HepG2 (cell line): Measurements from ENCODE around the gene RPS8. TPM values are rescaled to one million over a fixed set of nuclear protein-coding genes. Genes with fewer than 3 reads are reported as not detected.

Source experiments
- BATF2 ChIP-seq: sonication (generic); formaldehyde crosslinking; IDR thresholded peaks from 2 replicates; pipeline ENCODE4 v1.8.0; 2022; ENCODE audit warnings: mild to moderate bottlenecking, missing genetic modification reagents, moderate library complexity
- CAMTA2 ChIP-seq: sonication (generic); formaldehyde crosslinking; IDR thresholded peaks from 2 replicates; pipeline ENCODE4 v1.4.0; 2020; ENCODE audit warnings: mild to moderate bottlenecking, missing genetic modification reagents, borderline replicate concordance
- DMTF1 ChIP-seq: sonication (generic); formaldehyde crosslinking; IDR thresholded peaks from 2 replicates; pipeline ENCODE4 v1.4.0; 2020; ENCODE audit warnings: mild to moderate bottlenecking, missing genetic modification reagents
- GABPA ChIP-seq, 2 experiments: IDR thresholded peaks; 2 replicates each; pipeline ENCODE4 v1.6.1; 2011 to 2016; ENCODE audit warnings: low read depth in 2 of 2, low read length in 1 of 2, missing biosample characterization in 1 of 2, missing genetic modification characterization in 1 of 2
- HMGXB4 ChIP-seq, 2 experiments: sonication (generic) in 1 of 2; formaldehyde crosslinking in 1 of 2; IDR thresholded peaks; 2 replicates each; pipeline versions ENCODE4 v1.4.0 to v1.6.1; 2018 to 2020; ENCODE audit warnings: missing genetic modification reagents in 2 of 2, borderline replicate concordance in 1 of 2, low read depth in 1 of 2, mild to moderate bottlenecking in 1 of 2, missing biosample characterization in 1 of 2
- LRRFIP1 ChIP-seq: sonication (generic); formaldehyde crosslinking; conservative IDR thresholded peaks from 2 replicates; pipeline ENCODE4 v1.4.0; 2020; ENCODE audit warnings: missing genetic modification reagents
- MED13 ChIP-seq: sonication (generic); formaldehyde crosslinking; IDR thresholded peaks from 2 replicates; pipeline ENCODE4 v1.5.0; 2020; ENCODE audit warnings: missing genetic modification reagents
- MEIS2 ChIP-seq: sonication (generic); formaldehyde crosslinking; IDR thresholded peaks from 2 replicates; pipeline ENCODE4 v1.9.0; 2021; ENCODE audit warnings: mild to moderate bottlenecking, missing genetic modification reagents
- MTA1 ChIP-seq: sonication (generic); formaldehyde crosslinking; IDR thresholded peaks from 2 replicates; pipeline ENCODE4 v1.4.0; 2020; ENCODE audit warnings: missing genetic modification reagents, mild to moderate bottlenecking, borderline replicate concordance
- PLSCR1 ChIP-seq: sonication (generic); formaldehyde crosslinking; IDR thresholded peaks from 2 replicates; pipeline ENCODE4 v1.5.0; 2020; ENCODE audit warnings: missing genetic modification reagents, mild to moderate bottlenecking, borderline replicate concordance
- RXRB ChIP-seq: IDR thresholded peaks from 2 replicates; pipeline ENCODE4 v1.6.1; 2016; ENCODE audit warnings: borderline replicate concordance, missing genetic modification reagents, missing compliant biosample characterization
- SMAD9 ChIP-seq: sonication (generic); formaldehyde crosslinking; IDR thresholded peaks from 2 replicates; pipeline ENCODE4 v1.5.1; 2020; ENCODE audit warnings: mild to moderate bottlenecking, missing genetic modification reagents
- TAF15 ChIP-seq: fragments of 200-400 bp; formaldehyde crosslinking; IDR thresholded peaks from one replicate; pipeline ENCODE4 v1.6.1; 2018; ENCODE audit warnings: mild to moderate bottlenecking, low read depth, low read length; ENCODE audit not compliant: poor library complexity, severe bottlenecking
- YEATS2 ChIP-seq: sonication (generic); formaldehyde crosslinking; IDR thresholded peaks from 2 replicates; pipeline ENCODE4 v1.4.0; 2020; ENCODE audit warnings: missing genetic modification reagents, borderline replicate concordance
- ZFYVE20 ChIP-seq: sonication (generic); formaldehyde crosslinking; IDR thresholded peaks from 2 replicates; pipeline ENCODE4 v1.8.0; 2023; ENCODE audit warnings: low read depth, mild to moderate bottlenecking, moderate library complexity, missing genetic modification reagents, borderline replicate concordance
- ZNF101 ChIP-seq: sonication (generic); formaldehyde crosslinking; IDR thresholded peaks from 2 replicates; pipeline ENCODE4 v1.4.0; 2020; ENCODE audit warnings: mild to moderate bottlenecking, low read depth, missing genetic modification reagents, borderline replicate concordance
- ZNF446 ChIP-seq: sonication (generic); formaldehyde crosslinking; IDR thresholded peaks from 2 replicates; pipeline ENCODE4 v1.5.0; 2020; ENCODE audit warnings: mild to moderate bottlenecking, missing genetic modification reagents
- ZNF564 ChIP-seq: sonication (generic); formaldehyde crosslinking; IDR thresholded peaks from 2 replicates; pipeline ENCODE4 v1.8.1; 2023; ENCODE audit warnings: mild to moderate bottlenecking, missing genetic modification reagents
- ZNF746 ChIP-seq: sonication (generic); formaldehyde crosslinking; IDR thresholded peaks from 2 replicates; pipeline ENCODE4 v1.8.0; 2022; ENCODE audit warnings: mild to moderate bottlenecking, missing genetic modification reagents
- polyA plus RNA-seq, 8 experiments: library from polyadenylated mRNA; depleted of rRNA in 3 of 8; stranded (reverse) in 7 of 8; unstranded in 1 of 8; fragments of >200 nt; fragmentation: Illumina TruSeq in 4 of 8; extraction: Trizol in 4 of 8; gene quantifications; 2 replicates each; pipeline versions ENCODE4 v1.2.1 to v1.2.3, GENCODE V29; 2011 to 2016; ENCODE audit warnings: low read depth in 4 of 8, missing spikeins in 1 of 8, mixed read lengths in 1 of 8; ENCODE audit not compliant: insufficient read depth in 1 of 8
- total RNA-seq, 5 experiments: library from RNA; depleted of rRNA; stranded (reverse); fragments of >200 nt; fragmentation: Illumina TruSeq; extraction: Trizol; gene quantifications; 2 replicates each; pipeline ENCODE4 v1.2.3, GENCODE V29; 2016; ENCODE audit warnings: low read depth in 1 of 5

RPS8 gene
- total and polyA plus RNA-seq, 2 of the 13 experiments (the other 11 are each of a cell fraction or from before 2014, with no cell fraction given): 2,628 to 2,822 TPM

GRCh38 chr1:44775078-44775929 lies at the start of gene RPS8 (continued):
- TF ChIP-seq HMGXB4 (CRISPR knock-in tag; IDR thresholded peaks at IDR 0.05; ENCODE audit: borderline replicate concordance in 1 of 2, low read depth in 1 of 2): peak; percentile 60 to 93; a peak in 3 of 4 replicates
- peak; percentile 87 for TF ChIP-seq ZNF446 (CRISPR knock-in tag)
- no peak for TF ChIP-seq LRRFIP1 (CRISPR knock-in tag)
- peak; percentile 84 for TF ChIP-seq MED13 (CRISPR knock-in tag)
- no peak for TF ChIP-seq PLSCR1 (CRISPR knock-in tag)
- peak; percentile 37 for TF ChIP-seq TAF15
- TF ChIP-seq GABPA (IDR thresholded peaks at IDR 0.05; ENCODE audit: low read depth, low read length): no peak
- peak; percentile 58; the same call in 1 of the 2 replicates for TF ChIP-seq GABPA (CRISPR knock-in tag; IDR thresholded peaks at IDR 0.05; ENCODE audit: low read depth)
- TF ChIP-seq MTA1: 0 out of 2 replicates have a peak, but pooled peaks have one; percentile 46
- TF ChIP-seq MEIS2 (CRISPR knock-in tag): peak; percentile 85; the same call in 1 of the 2 replicates
- no peak for TF ChIP-seq BATF2 (CRISPR knock-in tag)
- TF ChIP-seq ZNF746: no peak
- TF ChIP-seq SMAD9: no peak
- peak; percentile 85 for TF ChIP-seq RXRB (CRISPR knock-in tag)
- no peak for TF ChIP-seq ZFYVE20 (CRISPR knock-in tag)
- no peak for TF ChIP-seq DMTF1 (CRISPR knock-in tag)
- no peak for TF ChIP-seq CAMTA2 (CRISPR knock-in tag)
- TF ChIP-seq YEATS2 (CRISPR knock-in tag): peak; percentile 100
- TF ChIP-seq ZNF564 (CRISPR knock-in tag): no peak
- TF ChIP-seq ZNF101 (CRISPR knock-in tag): peak; percentile 56; the same call in 1 of the 2 replicates
